ENCODE results near the gene AMOTL2.

DNA sequence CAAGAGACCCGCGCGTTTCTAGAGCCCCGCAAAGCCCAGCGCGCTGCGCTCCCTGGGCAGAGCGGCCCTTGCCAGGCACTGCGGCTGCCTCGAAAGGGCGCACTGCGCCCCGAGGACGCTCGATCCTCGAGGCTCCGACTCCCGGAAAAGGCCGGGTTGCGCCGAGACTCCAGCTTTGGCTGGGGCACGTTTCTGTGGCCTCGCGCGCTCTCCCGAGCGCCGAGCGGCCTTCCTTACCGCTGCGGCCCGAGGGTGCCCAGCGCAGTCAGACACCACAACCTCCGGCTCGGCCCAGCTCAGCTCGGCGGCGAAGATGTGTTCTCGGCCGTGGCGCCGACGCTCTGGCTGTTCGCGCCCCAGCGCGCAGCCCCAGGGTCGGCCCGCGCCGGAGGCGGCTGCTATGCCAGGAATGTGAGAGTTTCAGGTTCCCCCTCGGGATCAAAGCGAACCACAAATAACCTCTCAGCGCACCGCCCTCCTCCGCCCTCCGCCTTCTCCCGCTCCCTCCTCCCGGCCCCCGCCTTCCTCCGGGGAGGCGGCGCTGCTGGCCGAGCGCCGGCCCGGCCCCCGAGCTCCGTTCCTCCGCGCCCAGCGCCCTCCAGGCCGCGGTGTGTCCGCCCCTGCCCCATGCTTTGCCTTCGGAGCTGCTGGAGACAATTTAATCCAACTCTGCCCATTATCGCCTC, at the start of gene AMOTL2:
- TF ChIP-seq CTCF (IDR thresholded peaks at IDR 0.05) = peak in 1 of 7 experiments; percentile 1
- TF ChIP-seq POLR2A (IDR thresholded peaks at IDR 0.05) = peak; percentile 95 to 96 (median 96)
